HL-60 (cell line): Measurements from ENCODE around the gene KLK6.

Experiments
- DNase-seq, 2 experiments: peaks; one replicate each; pipeline ENCODE4 v3.0.0-alpha.2; 2010 to 2020; ENCODE audit warnings: low read depth in 1 of 2, low spot score in 1 of 2
- H3K27ac ChIP-seq: fragments of 250-450 bp; sonication (Bioruptor Pico); replicated peaks from 2 replicates; pipeline ENCODE4 v1.5.1; 2020; ENCODE audit warnings: mild to moderate bottlenecking, moderate library complexity
- H3K27me3 ChIP-seq: fragments of 250-450 bp; sonication (Bioruptor Pico); 2 replicates; pipeline ENCODE4 v1.5.1; 2021; ENCODE audit warnings: mild to moderate bottlenecking, moderate library complexity; ENCODE audit not compliant: insufficient read depth, poor library complexity, severe bottlenecking
- H3K4me3 ChIP-seq: replicated peaks from 2 replicates; pipeline ENCODE4 v1.5.1; 2011; ENCODE audit warnings: mild to moderate bottlenecking, control low read depth, low read length; ENCODE audit not compliant: insufficient read depth
- CTCF ChIP-seq: IDR thresholded peaks from one replicate; pipeline ENCODE4 v1.5.1; 2011; ENCODE audit warnings: low read length, control low read depth, inconsistent platforms; ENCODE audit not compliant: insufficient read depth
- GABPA ChIP-seq: IDR thresholded peaks from 2 replicates; pipeline ENCODE4 v1.6.1; 2012; ENCODE audit warnings: low read depth
- POLR2AphosphoS5 ChIP-seq: IDR thresholded peaks from 2 replicates; pipeline ENCODE4 v1.6.1; 2012; ENCODE audit warnings: low read depth
- REST ChIP-seq: IDR thresholded peaks from 2 replicates; pipeline ENCODE4 v1.6.1; 2012; ENCODE audit warnings: low read depth; ENCODE audit not compliant: insufficient replicate concordance
- SPI1 ChIP-seq: IDR thresholded peaks from 2 replicates; pipeline ENCODE4 v1.6.1; 2012; ENCODE audit warnings: low read depth, mild to moderate bottlenecking, borderline replicate concordance

The KLK6 gene

GRCh38 chr19:50967929-50968715 is 1.3 kb downstream of the KLK6 start:
- Histone ChIP-seq H3K27ac (no peak overlapping the region), H3K4me3 (no peak overlapping the region), H3K27me3 (no peaks in the 10 kb centered on the region)
- no peak for DNase-seq
- TF ChIP-seq REST (no peak), GABPA (no peak), CTCF (no peak)

- TF ChIP-seq POLR2AphosphoS5: no peak
- TF ChIP-seq GABPA: no peak
- no peak for TF ChIP-seq SPI1
- TF ChIP-seq CTCF: no peak
- TF ChIP-seq REST: no peak
- no peak overlapping the region for H3K27ac ChIP-seq
- no peak overlapping the region for H3K4me3 ChIP-seq
- no peaks in the 10 kb centered on the region for H3K27me3 ChIP-seq
- no peak for DNase-seq
Observed at GRCh38 chr19:50964266-50964665, 5.1 kb downstream of the KLK6 start.

- no peak for TF ChIP-seq POLR2AphosphoS5
- no peak for TF ChIP-seq REST
- TF ChIP-seq SPI1: no peak
- TF ChIP-seq GABPA: no peak
- no peak for TF ChIP-seq CTCF
- no peak for DNase-seq
- H3K4me3 ChIP-seq: no peak overlapping the region
- no peak overlapping the region for H3K27ac ChIP-seq
- no peaks in the 10 kb centered on the region for H3K27me3 ChIP-seq
Observed at GRCh38 chr19:50963381-50963780, 6.0 kb downstream of the KLK6 start.
